Activated CD8-positive, alpha-beta T cell treated with anti-CD3 and anti-CD28 coated beads for 36 hours (primary cell): ENCODE results near the gene C10orf105. TPM values are rescaled to one million over a fixed set of nuclear protein-coding genes. Genes with fewer than 3 reads are reported as not detected.
A peak's percentile ranks its signal among the peaks of the same experiment; 100 is the strongest.

Experiments
- ATAC-seq: fragments of 200-7000 bp; cut with Tn5 transposase; one replicate; pipeline ENCODE4 v1.10.0; 2021; ENCODE audit warnings: mild to moderate bottlenecking, moderate library complexity
- CTCF ChIA-PET: fragments of 350-600 bp; sonication (Branson Sonifier 250); formaldehyde crosslinking; loops from one replicate; lab custom pipeline; 2021; ENCODE audit warnings: antibody characterized with exemption; lab: Charles Lee
- POLR2A ChIA-PET: fragments of 350-600 bp; sonication (Branson Sonifier 250); formaldehyde crosslinking; loops from one replicate; lab custom pipeline; 2021; ENCODE audit warnings: antibody characterized with exemption; lab: Charles Lee
- DNase-seq: peaks from one replicate; pipeline ENCODE4 v3.0.0-alpha.2; 2020
- H3K27ac Mint-ChIP-seq: one replicate; pipeline ENCODE4 v1.8.0; 2021; ENCODE audit warnings: mild to moderate bottlenecking, mixed read lengths
- H3K27me3 Mint-ChIP-seq: one replicate; pipeline ENCODE4 v1.8.0; 2021; ENCODE audit warnings: mixed read lengths
- H3K36me3 Mint-ChIP-seq: one replicate; pipeline ENCODE4 v1.8.0; 2021; ENCODE audit warnings: low read depth, mixed read lengths
- H3K4me1 Mint-ChIP-seq: one replicate; pipeline ENCODE4 v1.8.0; 2021; ENCODE audit warnings: low read depth, mixed read lengths
- H3K4me3 Mint-ChIP-seq: one replicate; pipeline ENCODE4 v1.8.0; 2021; ENCODE audit warnings: mild to moderate bottlenecking, moderate library complexity, mixed read lengths
- H3K9me3 Mint-ChIP-seq: one replicate; pipeline ENCODE4 v1.8.0; 2021; ENCODE audit warnings: mixed read lengths
- intact Hi-C: fragments of 100-400 bp; cut with micrococcal nuclease; formaldehyde crosslinking; loops from one replicate; pipeline ENCODE4 v1.10.0; 2022
- total RNA-seq, 2 experiments: library from RNA; stranded (reverse); gene quantifications; one replicate each; pipeline ENCODE4 v1.2.3, GENCODE V29; 2021
- TF ChIP-seq, protein P1 (sequence below): fragments of 200-600 bp; IDR thresholded peaks from one replicate; pipeline ENCODE4 v1.8.0; 2022; ENCODE audit warnings: antibody characterized with exemption, mild to moderate bottlenecking

C10orf105 gene
- total RNA-seq, 2 experiments from 2014 or later: 0.16 to 0.27 TPM

- Mint-ChIP-seq H3K27ac (peak overlapping the region; percentile 96), H3K36me3 (no peaks in the 10 kb centered on the region), H3K27me3 (no peaks in the 10 kb centered on the region), H3K4me1 (peaks cover 62% of the 10 kb centered on the region), H3K4me3 (peak overlapping the region; percentile 70), H3K9me3 (no peaks in the 10 kb centered on the region)
- TF ChIP-seq, protein P1, sequence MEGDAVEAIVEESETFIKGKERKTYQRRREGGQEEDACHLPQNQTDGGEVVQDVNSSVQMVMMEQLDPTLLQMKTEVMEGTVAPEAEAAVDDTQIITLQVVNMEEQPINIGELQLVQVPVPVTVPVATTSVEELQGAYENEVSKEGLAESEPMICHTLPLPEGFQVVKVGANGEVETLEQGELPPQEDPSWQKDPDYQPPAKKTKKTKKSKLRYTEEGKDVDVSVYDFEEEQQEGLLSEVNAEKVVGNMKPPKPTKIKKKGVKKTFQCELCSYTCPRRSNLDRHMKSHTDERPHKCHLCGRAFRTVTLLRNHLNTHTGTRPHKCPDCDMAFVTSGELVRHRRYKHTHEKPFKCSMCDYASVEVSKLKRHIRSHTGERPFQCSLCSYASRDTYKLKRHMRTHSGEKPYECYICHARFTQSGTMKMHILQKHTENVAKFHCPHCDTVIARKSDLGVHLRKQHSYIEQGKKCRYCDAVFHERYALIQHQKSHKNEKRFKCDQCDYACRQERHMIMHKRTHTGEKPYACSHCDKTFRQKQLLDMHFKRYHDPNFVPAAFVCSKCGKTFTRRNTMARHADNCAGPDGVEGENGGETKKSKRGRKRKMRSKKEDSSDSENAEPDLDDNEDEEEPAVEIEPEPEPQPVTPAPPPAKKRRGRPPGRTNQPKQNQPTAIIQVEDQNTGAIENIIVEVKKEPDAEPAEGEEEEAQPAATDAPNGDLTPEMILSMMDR: no peak
- ChIA-PET CTCF (interaction anchor here (1.0 to 12.4 kb wide), 4 partner anchors 11 to 104 kb away, joined by 3 to 189 read pairs (median 42); partner anchors contain the start of gene VSIR), POLR2A (interaction anchor here (1.0 to 7.5 kb wide), 5 partner anchors 9 to 101 kb away, joined by 3 to 65 read pairs (median 7); no protein-coding TSS in a partner anchor)
- intact Hi-C loops: no loop called here
- no peak for ATAC-seq
- DNase-seq: no peak
Measured at GRCh38 chr10:71714031-71714410, 5.6 kb downstream of the C10orf105 start.

DNA sequence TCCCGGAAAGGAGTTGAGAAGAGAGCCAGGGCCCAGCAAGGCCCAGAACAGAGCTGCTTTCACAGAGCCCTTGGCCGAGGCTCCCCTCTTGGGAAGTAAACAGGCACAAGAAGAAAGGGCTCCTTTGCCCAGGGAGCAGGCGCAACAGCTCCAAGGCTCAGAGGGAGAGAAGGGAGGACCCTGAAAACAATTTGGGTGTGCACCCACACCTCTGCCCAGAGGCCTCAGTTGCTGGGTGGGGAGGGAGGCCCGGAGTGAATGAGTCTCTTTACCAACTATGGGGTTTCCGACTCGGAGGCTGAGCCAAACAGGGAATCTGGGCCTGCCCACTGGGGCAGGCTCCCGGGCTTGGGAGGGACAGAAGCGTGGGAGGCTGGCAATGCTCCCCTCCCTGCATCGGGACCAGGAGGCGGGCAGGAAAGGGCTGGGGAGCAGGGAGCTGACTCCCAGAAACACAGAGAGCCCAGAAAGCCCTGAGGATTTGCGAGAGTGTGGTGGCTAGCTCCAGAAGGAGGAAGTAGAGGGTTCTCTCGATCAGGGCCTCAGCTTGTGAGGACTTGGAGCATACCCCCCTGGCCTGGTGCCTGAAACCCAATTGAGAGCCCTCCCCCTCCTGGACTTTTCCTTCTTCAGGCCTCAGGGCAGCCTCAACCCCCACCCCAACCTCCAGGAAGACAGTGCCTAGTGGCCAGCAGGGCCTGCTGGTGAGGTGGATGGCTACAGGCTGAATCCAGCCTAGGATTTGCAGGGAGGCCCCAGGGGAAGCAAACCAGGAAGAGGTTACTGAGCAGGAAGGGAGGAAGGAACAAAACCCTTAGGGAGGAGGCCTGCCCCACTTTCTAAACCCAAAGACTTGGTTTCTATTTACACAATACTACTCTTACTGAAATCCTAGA is 6.2 kb downstream of the C10orf105 start:
- intact Hi-C loops: no loop called here
- peaks cover 65% of the 10 kb centered on the region for H3K4me1 Mint-ChIP-seq
- POLR2A ChIA-PET: interaction anchor here (0.9 to 7.5 kb wide), 13 partner anchors 8 to 100 kb away, joined by 3 to 65 read pairs (median 6); partner anchors contain the start of gene VSIR

DNA sequence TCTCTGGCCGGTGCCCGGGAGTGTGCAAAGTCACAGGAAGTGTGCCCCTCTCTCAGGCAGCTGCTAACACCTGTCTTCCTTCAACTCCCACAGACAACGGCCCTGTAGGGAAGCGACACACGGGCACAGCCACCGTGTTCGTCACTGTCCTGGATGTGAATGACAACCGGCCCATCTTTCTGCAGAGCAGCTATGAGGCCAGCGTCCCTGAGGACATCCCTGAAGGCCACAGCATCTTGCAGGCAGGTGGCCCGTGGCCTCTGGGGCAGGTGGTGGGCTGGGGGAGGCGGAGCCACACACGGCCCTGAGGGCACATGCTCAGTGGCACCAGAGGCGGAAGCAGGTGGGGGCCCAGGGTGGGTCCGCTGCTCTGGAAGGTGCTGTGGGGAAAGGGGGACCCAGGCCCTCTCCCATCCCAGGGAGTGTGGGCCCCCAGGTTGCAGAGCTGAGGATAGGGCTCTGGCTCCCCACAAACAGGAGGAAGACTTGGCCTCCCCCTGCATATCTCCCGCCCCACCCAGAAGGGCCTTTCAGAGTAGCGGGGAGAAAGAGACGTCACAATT is 6.9 kb downstream of the C10orf105 start:
- TF ChIP-seq, protein P1: no peak
- H3K27me3 Mint-ChIP-seq: no peaks in the 10 kb centered on the region
- POLR2A ChIA-PET: interaction anchor here (0.6 to 7.5 kb wide), 14 partner anchors 8 to 100 kb away, joined by 3 to 65 read pairs (median 6); partner anchors contain the start of gene VSIR
- H3K4me1 Mint-ChIP-seq: peaks cover 71% of the 10 kb centered on the region
- CTCF ChIA-PET: interaction anchor here (1.0 to 12.4 kb wide), 11 partner anchors 13 to 398 kb away, joined by 3 to 189 read pairs (median 4); partner anchors contain the start of gene VSIR
- no peaks in the 10 kb centered on the region for H3K9me3 Mint-ChIP-seq
- H3K27ac Mint-ChIP-seq: peak overlapping the region; percentile 96
- ATAC-seq (peak; percentile 64), DNase-seq (peak; percentile 55)
- H3K36me3 Mint-ChIP-seq: no peaks in the 10 kb centered on the region
- peak overlapping the region; percentile 70 for H3K4me3 Mint-ChIP-seq
- intact Hi-C loops: no loop called here

More for the DNA sequence above, 6.2 kb downstream of the C10orf105 start:
- TF ChIP-seq, protein P1: no peak
- no peaks in the 10 kb centered on the region for H3K36me3 Mint-ChIP-seq
- no peaks in the 10 kb centered on the region for H3K27me3 Mint-ChIP-seq
- H3K27ac Mint-ChIP-seq: peak overlapping the region; percentile 96
- DNase-seq (peak; percentile 61), ATAC-seq (peak; percentile 61)
- H3K4me3 Mint-ChIP-seq: peak overlapping the region; percentile 70
- CTCF ChIA-PET: interaction anchor here (1.0 to 12.4 kb wide), 7 partner anchors 12 to 328 kb away, joined by 3 to 189 read pairs (median 4); partner anchors contain the start of gene VSIR
- no peaks in the 10 kb centered on the region for H3K9me3 Mint-ChIP-seq

DNA sequence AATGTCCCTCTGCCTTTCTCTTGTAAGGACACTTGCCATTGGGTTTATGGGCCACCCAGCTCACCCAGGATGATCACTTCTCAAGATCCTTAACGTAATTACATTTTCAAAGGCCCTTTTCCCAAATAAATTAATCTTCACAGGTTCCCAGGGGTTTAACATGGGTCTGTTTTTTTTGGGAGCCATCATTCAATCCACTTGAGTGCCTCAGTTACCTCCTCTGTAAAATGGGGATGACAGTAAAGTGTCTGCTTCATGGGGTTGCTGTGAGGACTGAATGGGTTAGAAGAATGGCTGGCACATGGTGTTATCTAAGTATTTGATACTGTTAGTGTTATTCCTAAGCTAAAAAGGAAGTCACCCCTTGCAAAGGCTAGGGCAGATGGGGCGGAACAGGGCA is 7.4 kb downstream of the C10orf105 start:
- intact Hi-C loops: no loop called here
- peak overlapping the region; percentile 96 for H3K27ac Mint-ChIP-seq
- peak overlapping the region; percentile 70 for H3K4me3 Mint-ChIP-seq
- H3K9me3 Mint-ChIP-seq: no peaks in the 10 kb centered on the region
- POLR2A ChIA-PET: interaction anchor here (0.6 to 7.5 kb wide), 9 partner anchors 8 to 100 kb away, joined by 3 to 65 read pairs (median 6); partner anchors contain the start of gene VSIR
- H3K27me3 Mint-ChIP-seq: no peaks in the 10 kb centered on the region
- H3K36me3 Mint-ChIP-seq: no peaks in the 10 kb centered on the region
- ATAC-seq: no peak
- TF ChIP-seq, protein P1: no peak
- DNase-seq: no peak
- H3K4me1 Mint-ChIP-seq: peaks cover 69% of the 10 kb centered on the region
- CTCF ChIA-PET: interaction anchor here (0.9 to 12.4 kb wide), 8 partner anchors 13 to 398 kb away, joined by 3 to 189 read pairs (median 6); partner anchors contain the start of gene VSIR
